ENCODE results near the gene CCDC102B. TPM values are rescaled to one million over a fixed set of nuclear protein-coding genes. Genes with fewer than 3 reads are reported as not detected.
"Not testable (repeated sequence)": the region's sequence is repeated elsewhere in the genome, so short reads cannot be mapped to it uniquely, and the experiment has no call there.

Gene CCDC102B
- total RNA-seq, 4 donors from 2014 or later, result 6.7 to 15.3 (median 11.8) TPM

- ATAC-seq (ENCODE audit: low FRiP score) (peak; percentile 59), DNase-seq (ENCODE audit: low spot score) (no peak)
- TF ChIP-seq, protein P1, sequence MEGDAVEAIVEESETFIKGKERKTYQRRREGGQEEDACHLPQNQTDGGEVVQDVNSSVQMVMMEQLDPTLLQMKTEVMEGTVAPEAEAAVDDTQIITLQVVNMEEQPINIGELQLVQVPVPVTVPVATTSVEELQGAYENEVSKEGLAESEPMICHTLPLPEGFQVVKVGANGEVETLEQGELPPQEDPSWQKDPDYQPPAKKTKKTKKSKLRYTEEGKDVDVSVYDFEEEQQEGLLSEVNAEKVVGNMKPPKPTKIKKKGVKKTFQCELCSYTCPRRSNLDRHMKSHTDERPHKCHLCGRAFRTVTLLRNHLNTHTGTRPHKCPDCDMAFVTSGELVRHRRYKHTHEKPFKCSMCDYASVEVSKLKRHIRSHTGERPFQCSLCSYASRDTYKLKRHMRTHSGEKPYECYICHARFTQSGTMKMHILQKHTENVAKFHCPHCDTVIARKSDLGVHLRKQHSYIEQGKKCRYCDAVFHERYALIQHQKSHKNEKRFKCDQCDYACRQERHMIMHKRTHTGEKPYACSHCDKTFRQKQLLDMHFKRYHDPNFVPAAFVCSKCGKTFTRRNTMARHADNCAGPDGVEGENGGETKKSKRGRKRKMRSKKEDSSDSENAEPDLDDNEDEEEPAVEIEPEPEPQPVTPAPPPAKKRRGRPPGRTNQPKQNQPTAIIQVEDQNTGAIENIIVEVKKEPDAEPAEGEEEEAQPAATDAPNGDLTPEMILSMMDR (IDR thresholded peaks at IDR 0.05), result no peak
Observed at GRCh38 chr18:68772268-68772667, 25.6 kb upstream of the CCDC102B start.

- no peak for ATAC-seq (ENCODE audit: low FRiP score)
Observed at GRCh38 chr18:68778280-68778886, 19.5 kb upstream of the CCDC102B start.

DNA sequence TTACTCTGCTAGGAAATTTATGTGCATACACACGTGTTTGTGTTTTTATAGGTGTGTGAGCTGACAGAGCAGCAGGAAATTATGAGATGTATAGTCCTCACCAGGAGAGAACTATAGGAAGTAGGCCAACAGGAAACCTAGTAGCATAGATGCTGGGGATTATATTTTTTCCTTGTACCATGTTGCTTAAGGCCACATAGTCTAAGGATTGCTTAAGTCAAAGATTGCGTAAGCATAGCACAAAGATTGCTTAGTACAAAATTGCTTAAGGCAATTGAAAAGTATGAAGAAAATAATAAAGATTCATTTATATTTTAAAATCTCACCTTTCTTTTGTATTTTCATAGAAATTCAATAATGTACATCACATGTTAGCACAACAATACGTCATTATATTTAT lies 18.7 kb upstream of the CCDC102B start:
- ATAC-seq (ENCODE audit: low FRiP score) (no peak), DNase-seq (ENCODE audit: low spot score) (no peak)
- TF ChIP-seq, protein P1 (IDR thresholded peaks at IDR 0.05), result no peak

More at GRCh38 chr18:68778280-68778886, 19.5 kb upstream of the CCDC102B start:
- TF ChIP-seq, protein P1 (IDR thresholded peaks at IDR 0.05), result no peak
- DNase-seq (ENCODE audit: low spot score), result no peak

DNA sequence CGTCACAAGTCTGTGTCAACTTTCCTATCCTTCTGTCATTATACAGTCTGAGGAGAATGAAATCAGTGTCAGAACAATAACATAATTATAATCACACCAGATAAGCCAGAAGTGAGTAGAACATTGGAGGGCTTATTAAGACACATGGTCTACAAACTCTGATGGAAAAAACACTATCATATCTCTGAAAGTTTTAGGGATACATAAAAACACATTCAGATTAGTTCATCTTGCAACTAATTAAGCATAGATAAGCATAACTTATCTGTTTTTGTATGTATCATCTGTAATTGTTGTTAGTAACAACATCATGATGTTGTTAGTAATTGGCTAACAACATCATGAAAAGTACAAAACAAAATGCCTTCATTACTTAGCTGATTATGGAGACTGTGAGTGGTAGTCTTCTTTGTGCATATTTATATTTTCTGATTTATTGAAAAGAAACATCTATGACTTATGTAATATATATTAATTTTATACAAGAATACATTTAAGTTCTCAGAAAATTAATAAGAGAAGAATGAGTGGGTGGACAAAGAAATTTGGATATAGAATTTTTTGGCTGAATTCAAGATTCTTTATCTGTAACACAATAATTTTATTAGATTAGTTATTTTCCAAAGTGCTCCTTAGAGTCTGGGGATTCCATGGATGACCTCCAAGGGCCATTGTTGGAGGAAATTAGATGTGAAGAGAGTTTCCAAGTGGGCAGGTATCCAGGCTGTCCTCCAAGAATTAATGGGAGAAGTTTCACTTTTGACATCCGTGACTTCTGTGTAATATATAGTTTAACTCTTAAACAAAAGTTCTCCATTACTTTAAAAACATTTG lies 16.9 kb upstream of the CCDC102B start:
- no peak for DNase-seq (ENCODE audit: low spot score)
- no peak for ATAC-seq (ENCODE audit: low FRiP score)
- TF ChIP-seq, protein P1 (IDR thresholded peaks at IDR 0.05), result no peak

GRCh38 chr18:68783506-68783905 lies 14.4 kb upstream of the CCDC102B start:
- DNase-seq (ENCODE audit: low spot score) (no peak), ATAC-seq (ENCODE audit: low FRiP score) (no peak)
- TF ChIP-seq, protein P1 (IDR thresholded peaks at IDR 0.05), result no peak

DNA sequence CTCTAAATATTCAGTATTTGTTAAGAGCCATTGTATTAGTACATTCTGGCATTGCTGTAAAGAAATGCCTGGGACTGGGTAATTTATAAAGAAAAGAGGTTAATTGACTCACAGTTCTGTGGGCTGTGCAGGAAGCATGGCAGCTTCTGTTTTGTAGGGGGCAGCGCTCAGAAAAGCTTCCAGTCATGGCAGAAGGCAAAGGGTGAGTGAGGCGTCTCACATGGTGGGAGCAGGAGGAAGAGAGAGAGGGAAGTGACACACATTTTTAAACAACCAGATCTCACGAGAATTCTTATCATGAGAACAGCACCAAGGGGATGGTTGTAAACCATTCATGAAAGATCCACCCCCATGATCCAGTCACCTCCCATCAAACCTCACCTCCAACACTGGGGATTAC lies 13.8 kb upstream of the CCDC102B start:
- DNase-seq (ENCODE audit: low spot score) (no peak), ATAC-seq (ENCODE audit: low FRiP score) (no peak)
- TF ChIP-seq, protein P1 (IDR thresholded peaks at IDR 0.05), result no peak

- not testable (repeated sequence) for DNase-seq (ENCODE audit: low spot score); ATAC-seq (ENCODE audit: low FRiP score)
Observed at GRCh38 chr18:68790290-68790689, 7.6 kb upstream of the CCDC102B start.
